CD4-positive, alpha-beta memory T cell (primary cell): ENCODE results near the gene PSD. TPM values are rescaled to one million over a fixed set of nuclear protein-coding genes. Genes with fewer than 3 reads are reported as not detected.

Experiments used
- CTCF ChIA-PET: fragments of 350-600 bp; sonication (Branson Sonifier 250); formaldehyde crosslinking; loops from one replicate; lab custom pipeline; 2021; ENCODE audit warnings: inconsistent platforms; ENCODE audit not compliant: partially characterized antibody; lab: Charles Lee
- POLR2A ChIA-PET: fragments of 350-600 bp; sonication (Branson Sonifier 250); formaldehyde crosslinking; loops from one replicate; lab custom pipeline; 2021; ENCODE audit not compliant: partially characterized antibody; lab: Charles Lee
- DNase-seq, 5 donors: peaks; one replicate each; pipeline versions ENCODE4 v3.0.0 to v3.0.0-alpha.2; 2020 to 2022; ENCODE audit warnings: mixed read lengths in 1 of 5
- H3K27ac ChIP-seq: one replicate; pipeline ENCODE4 v1.7.0; 2013; ENCODE audit warnings: low read depth, low read length
- H3K27me3 ChIP-seq: 2 replicates; pipeline ENCODE4 v1.7.0; 2013; ENCODE audit warnings: mild to moderate bottlenecking, low read length, moderate library complexity; ENCODE audit not compliant: insufficient read depth
- H3K36me3 ChIP-seq: 2 replicates; pipeline ENCODE4 v1.7.0; 2013; ENCODE audit warnings: mild to moderate bottlenecking, low read length, moderate library complexity; ENCODE audit not compliant: insufficient read depth
- H3K4me1 ChIP-seq: 2 replicates; pipeline ENCODE4 v1.7.0; 2013; ENCODE audit warnings: mild to moderate bottlenecking, low read length, moderate library complexity; ENCODE audit not compliant: insufficient read depth
- H3K4me3 ChIP-seq, 2 donors: one replicate each; pipeline ENCODE4 v1.7.0; 2013; ENCODE audit warnings: low read length in 2 of 2, mild to moderate bottlenecking in 1 of 2
- H3K9me3 ChIP-seq, 2 donors: one replicate each; pipeline ENCODE4 v1.7.0; 2013; ENCODE audit warnings: low read length in 2 of 2, control low read depth in 1 of 2; ENCODE audit not compliant: control insufficient read depth in 1 of 2
- H3K27ac Mint-ChIP-seq, 7 donors: one replicate each; pipeline ENCODE4 v1.8.0; 2020 to 2021; ENCODE audit warnings: mixed read lengths in 7 of 7, mild to moderate bottlenecking in 6 of 7, inconsistent platforms in 3 of 7, moderate library complexity in 3 of 7
- H3K27me3 Mint-ChIP-seq, 2 donors: one replicate each; pipeline ENCODE4 v1.8.0; 2020 to 2021; ENCODE audit warnings: mixed read lengths in 2 of 2
- H3K36me3 Mint-ChIP-seq, 2 donors: one replicate each; pipeline ENCODE4 v1.8.0; 2020 to 2021; ENCODE audit warnings: mixed read lengths in 2 of 2, inconsistent platforms in 1 of 2, mild to moderate bottlenecking in 1 of 2
- H3K4me1 Mint-ChIP-seq, 4 donors: one replicate each; pipeline ENCODE4 v1.8.0; 2020 to 2021; ENCODE audit warnings: mixed read lengths in 4 of 4, mild to moderate bottlenecking in 1 of 4
- H3K4me3 Mint-ChIP-seq, 8 donors: one replicate each; pipeline ENCODE4 v1.8.0; 2020 to 2021; ENCODE audit warnings: mixed read lengths in 8 of 8, mild to moderate bottlenecking in 7 of 8, moderate library complexity in 6 of 8, inconsistent platforms in 3 of 8
- H3K9me3 Mint-ChIP-seq, 8 donors: one replicate each; pipeline ENCODE4 v1.8.0; 2020 to 2021; ENCODE audit warnings: mixed read lengths in 8 of 8, mild to moderate bottlenecking in 5 of 8, inconsistent platforms in 3 of 8, moderate library complexity in 1 of 8
- intact Hi-C: fragments of 100-400 bp; cut with micrococcal nuclease; formaldehyde crosslinking; loops from one replicate; pipeline ENCODE4 v1.15.1; 2023
- polyA plus RNA-seq, 2 donors: library from polyadenylated mRNA; unstranded; fragments of 300-500 nt; fragmentation: Illumina TruSeq; gene quantifications; one replicate each; pipeline ENCODE4 v1.2.3, GENCODE V29; 2021
- total RNA-seq, 2 experiments: library from RNA; stranded (reverse); gene quantifications; one replicate each; pipeline ENCODE4 v1.2.3, GENCODE V29; 2021

Gene PSD
- total and polyA plus RNA-seq, 4 experiments from 2014 or later, result 2.1 to 5.4 (median 3.8) TPM

DNA sequence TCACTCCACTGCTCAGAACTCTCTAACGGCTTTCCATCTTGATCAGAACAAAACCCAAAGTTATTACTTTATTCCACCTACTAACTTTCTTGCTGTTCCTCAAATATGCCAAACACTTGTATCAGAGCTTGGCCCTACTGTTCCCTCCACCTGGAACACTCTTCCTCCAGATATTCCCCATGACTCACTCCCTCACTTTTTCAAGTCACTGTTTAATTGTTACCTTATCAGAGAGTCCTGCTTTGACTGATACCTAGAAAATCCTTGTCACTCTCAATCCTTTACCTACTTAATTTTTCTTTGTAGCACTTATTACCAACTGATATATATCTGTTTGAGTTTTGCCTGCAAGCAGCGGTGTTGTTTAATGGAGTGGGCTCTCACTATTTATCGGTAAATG is 28.7 kb downstream of the PSD start:
- CTCF ChIA-PET, result interaction anchor here (0.6 to 1.2 kb wide), 4 partner anchors 116 to 923 kb away, joined by 3 read pairs; partner anchors contain the start of gene ELOVL3
- POLR2A ChIA-PET, result no interaction called here
- peaks cover 0 to 10% of the 10 kb centered on the region in 2 donors for H3K36me3 Mint-ChIP-seq
- intact Hi-C loops, result no loop called here
- H3K27me3 Mint-ChIP-seq, result no peaks in the 10 kb centered on the region
- H3K4me1 ChIP-seq, result peaks cover 9% of the 10 kb centered on the region
- H3K9me3 ChIP-seq, result no peaks in the 10 kb centered on the region
- peak overlapping the region in 2 of 7 donors; percentile 0 to 43 for H3K27ac Mint-ChIP-seq
- H3K4me3 Mint-ChIP-seq, result no peak overlapping the region
- no peak overlapping the region for H3K27ac ChIP-seq
- peaks cover 7 to 23% (median 11%) of the 10 kb centered on the region in 4 donors for H3K4me1 Mint-ChIP-seq
- H3K4me3 ChIP-seq, result no peak overlapping the region
- H3K27me3 ChIP-seq, result no peaks in the 10 kb centered on the region
- no peaks in the 10 kb centered on the region for H3K9me3 Mint-ChIP-seq
- no peak for DNase-seq
- no peaks in the 10 kb centered on the region for H3K36me3 ChIP-seq

- H3K36me3 Mint-ChIP-seq, result peaks cover 14 to 29% of the 10 kb centered on the region in 2 donors
- peaks cover 0 to 4% (median 2%) of the 10 kb centered on the region in 4 donors for H3K4me1 Mint-ChIP-seq
- H3K4me3 Mint-ChIP-seq, result no peak overlapping the region
- Histone ChIP-seq H3K4me3 (no peak overlapping the region), H3K9me3 (no peaks in the 10 kb centered on the region), H3K4me1 (no peaks in the 10 kb centered on the region), H3K36me3 (peaks cover 12% of the 10 kb centered on the region), H3K27ac (no peak overlapping the region), H3K27me3 (no peaks in the 10 kb centered on the region)
- intact Hi-C loops, result no loop called here
- POLR2A ChIA-PET, result interaction anchor here (1.0 to 2.5 kb wide), 2 partner anchors 9 to 15 kb away, joined by 3 to 9 read pairs; no protein-coding TSS in a partner anchor
- H3K27ac Mint-ChIP-seq, result peak overlapping the region in 3 of 7 donors; percentile 17 to 79 (median 25)
- no peak for DNase-seq
- H3K27me3 Mint-ChIP-seq, result no peaks in the 10 kb centered on the region
- no peaks in the 10 kb centered on the region for H3K9me3 Mint-ChIP-seq
- CTCF ChIA-PET, result interaction anchor here (0.7 to 3.6 kb wide), 9 partner anchors 9 to 225 kb away, joined by 3 to 17 read pairs (median 3); no protein-coding TSS in a partner anchor
Observed at GRCh38 chr10:102384606-102385429, 33.8 kb downstream of the PSD start.

DNA sequence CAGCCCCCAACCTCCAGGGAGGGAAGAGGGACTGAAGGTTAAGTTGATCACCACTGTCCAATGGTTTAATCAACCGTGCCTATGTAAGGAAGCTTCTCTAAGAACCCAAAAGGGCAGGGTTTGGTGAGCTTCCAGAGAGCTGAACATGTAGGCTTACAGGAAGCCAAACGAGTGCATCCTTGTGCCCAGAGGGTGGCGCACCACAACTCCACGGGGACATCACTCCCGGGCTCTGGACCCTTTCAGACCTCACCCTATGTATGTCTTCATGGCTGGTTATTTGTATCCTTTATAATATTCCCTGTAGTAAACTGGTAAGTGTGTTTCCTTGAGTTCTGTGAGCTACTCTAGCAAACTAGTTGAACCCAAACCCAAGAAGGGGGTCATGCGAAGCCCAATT is 34.5 kb downstream of the PSD start:
- Mint-ChIP-seq H3K27me3 (no peaks in the 10 kb centered on the region), H3K27ac (peak overlapping the region in 3 of 7 donors; percentile 25 to 55 (median 35)), H3K4me1 (peaks cover 0 to 4% (median 2%) of the 10 kb centered on the region in 4 donors), H3K9me3 (no peaks in the 10 kb centered on the region), H3K4me3 (no peak overlapping the region), H3K36me3 (peaks cover 22 to 35% of the 10 kb centered on the region in 2 donors)
- CTCF ChIA-PET, result interaction anchor here (1.1 to 3.6 kb wide), 4 partner anchors 10 to 154 kb away, joined by 4 to 17 read pairs (median 8); no protein-coding TSS in a partner anchor
- no peak for DNase-seq
- Histone ChIP-seq H3K9me3 (no peaks in the 10 kb centered on the region), H3K4me3 (no peak overlapping the region), H3K4me1 (no peaks in the 10 kb centered on the region), H3K27me3 (no peaks in the 10 kb centered on the region), H3K27ac (no peak overlapping the region), H3K36me3 (peaks cover 20% of the 10 kb centered on the region)
- POLR2A ChIA-PET, result interaction anchor here (2.5 kb wide), 1 partner anchor 16 kb away, joined by 9 read pairs; no protein-coding TSS in a partner anchor
- intact Hi-C loops, result no loop called here

GRCh38 chr10:102382871-102383270 is 35.7 kb downstream of the PSD start:
- CTCF ChIA-PET, result interaction anchor here (1.1 to 3.6 kb wide), 2 partner anchors 17 to 31 kb away, joined by 4 to 17 read pairs; no protein-coding TSS in a partner anchor
- no peaks in the 10 kb centered on the region for H3K27me3 ChIP-seq
- H3K27ac ChIP-seq, result no peak overlapping the region
- intact Hi-C loops, result no loop called here
- H3K9me3 ChIP-seq, result no peaks in the 10 kb centered on the region
- POLR2A ChIA-PET, result no interaction called here
- H3K4me1 Mint-ChIP-seq, result peaks cover 0 to 4% (median under 1%) of the 10 kb centered on the region in 4 donors
- no peak overlapping the region for H3K4me3 Mint-ChIP-seq
- peaks cover 28% of the 10 kb centered on the region for H3K36me3 ChIP-seq
- H3K4me3 ChIP-seq, result no peak overlapping the region
- H3K27me3 Mint-ChIP-seq, result no peaks in the 10 kb centered on the region
- no peaks in the 10 kb centered on the region for H3K9me3 Mint-ChIP-seq
- H3K36me3 Mint-ChIP-seq, result peaks cover 25 to 39% of the 10 kb centered on the region in 2 donors
- DNase-seq, result no peak
- peak overlapping the region in 1 of 7 donors; percentile 55 for H3K27ac Mint-ChIP-seq
- no peaks in the 10 kb centered on the region for H3K4me1 ChIP-seq

GRCh38 chr10:102381983-102382382 is 36.6 kb downstream of the PSD start:
- Mint-ChIP-seq H3K27me3 (no peaks in the 10 kb centered on the region), H3K9me3 (no peaks in the 10 kb centered on the region), H3K4me3 (no peak overlapping the region), H3K36me3 (peaks cover 26 to 41% of the 10 kb centered on the region in 2 donors), H3K4me1 (peaks cover 0 to 4% (median under 1%) of the 10 kb centered on the region in 4 donors), H3K27ac (no peak overlapping the region)
- ChIA-PET CTCF (interaction anchor here (1.0 to 1.4 kb wide), 4 partner anchors 18 to 201 kb away, joined by 3 to 4 read pairs (median 4); no protein-coding TSS in a partner anchor), POLR2A (no interaction called here)
- Histone ChIP-seq H3K4me1 (no peaks in the 10 kb centered on the region), H3K36me3 (peaks cover 28% of the 10 kb centered on the region), H3K9me3 (no peaks in the 10 kb centered on the region), H3K27ac (no peak overlapping the region), H3K27me3 (no peaks in the 10 kb centered on the region), H3K4me3 (no peak overlapping the region)
- DNase-seq, result no peak
- intact Hi-C loops, result no loop called here

- Mint-ChIP-seq H3K36me3 (peaks cover 37 to 58% of the 10 kb centered on the region in 2 donors), H3K27me3 (no peaks in the 10 kb centered on the region), H3K9me3 (no peaks in the 10 kb centered on the region), H3K4me3 (no peak overlapping the region), H3K27ac (no peak overlapping the region), H3K4me1 (peaks cover 0 to 1% (median 0%) of the 10 kb centered on the region in 4 donors)
- H3K4me3 ChIP-seq, result no peak overlapping the region
- CTCF ChIA-PET, result interaction anchor here (1.0 to 1.6 kb wide), 4 partner anchors 11 to 33 kb away, joined by 3 to 4 read pairs (median 3); no protein-coding TSS in a partner anchor
- no peaks in the 10 kb centered on the region for H3K27me3 ChIP-seq
- POLR2A ChIA-PET, result no interaction called here
- intact Hi-C loops, result no loop called here
- DNase-seq, result no peak
- H3K27ac ChIP-seq, result no peak overlapping the region
- no peaks in the 10 kb centered on the region for H3K9me3 ChIP-seq
- H3K36me3 ChIP-seq, result peaks cover 47% of the 10 kb centered on the region
- no peaks in the 10 kb centered on the region for H3K4me1 ChIP-seq
Observed at GRCh38 chr10:102379383-102379782, 39.2 kb downstream of the PSD start.

GRCh38 chr10:102376901-102377300 is 41.7 kb downstream of the PSD start:
- H3K27me3 Mint-ChIP-seq, result no peaks in the 10 kb centered on the region
- CTCF ChIA-PET, result interaction anchor here (1.5 kb wide), 1 partner anchor 23 kb away, joined by 3 read pairs; no protein-coding TSS in a partner anchor

More at GRCh38 chr10:102376901-102377300, 41.7 kb downstream of the PSD start:
- no peaks in the 10 kb centered on the region for H3K4me1 Mint-ChIP-seq
- no peaks in the 10 kb centered on the region for H3K9me3 Mint-ChIP-seq
- DNase-seq, result no peak
- Histone ChIP-seq H3K4me1 (no peaks in the 10 kb centered on the region), H3K9me3 (no peaks in the 10 kb centered on the region), H3K27me3 (no peaks in the 10 kb centered on the region), H3K36me3 (peaks cover 65% of the 10 kb centered on the region), H3K27ac (no peak overlapping the region), H3K4me3 (no peak overlapping the region)
- H3K27ac Mint-ChIP-seq, result no peak overlapping the region
- H3K4me3 Mint-ChIP-seq, result no peak overlapping the region
- POLR2A ChIA-PET, result no interaction called here
- H3K36me3 Mint-ChIP-seq, result peaks cover 43 to 69% of the 10 kb centered on the region in 2 donors
- intact Hi-C loops, result no loop called here
